GM19397 (cell line): ENCODE measurements around the gene RGS5.
"Not testable (repeated sequence)": the region's sequence is repeated elsewhere in the genome, so short reads cannot be mapped to it uniquely, and the experiment has no call there.

ENCODE experiments used
- ATAC-seq: cut with Tn5 transposase; IDR thresholded peaks from one replicate; pipeline ENCODE4 v1.9.1; 2021; ENCODE audit warnings: mild to moderate bottlenecking, moderate library complexity; ENCODE audit not compliant: unreplicated experiment

Gene RGS5

GRCh38 chr1:163202833-163203451, at the start of gene RGS5:
RGS5 (minus strand) TSS chr1:163202916; CDS start chr1:163202835, 81 bp downstream.
- ATAC-seq = no peak

- ATAC-seq = no peak
Measured at GRCh38 chr1:163250382-163250974, 47.8 kb upstream of the RGS5 start.

DNA sequence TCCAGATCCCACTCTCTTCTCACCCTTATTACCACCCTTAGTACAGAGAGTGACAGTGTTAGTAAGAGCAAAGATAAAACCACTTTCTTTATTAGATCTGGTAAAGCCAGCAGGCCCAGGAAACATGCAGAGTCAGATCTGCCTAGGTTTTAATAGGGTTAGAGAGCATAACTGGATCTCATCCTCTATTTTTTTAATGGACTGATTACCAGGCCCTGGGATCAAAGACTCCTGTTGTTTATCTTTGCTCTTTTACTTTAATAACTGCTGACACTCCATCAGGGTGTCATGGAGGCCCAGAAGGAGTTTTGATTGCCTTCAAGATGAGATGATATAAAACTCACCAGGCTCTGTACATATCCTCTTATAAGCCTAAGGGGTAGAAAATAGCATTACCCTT, 45.3 kb upstream of the RGS5 start:
- no peak for ATAC-seq

GRCh38 chr1:163244648-163245047, 41.9 kb upstream of the RGS5 start:
- ATAC-seq = not testable (repeated sequence)

DNA sequence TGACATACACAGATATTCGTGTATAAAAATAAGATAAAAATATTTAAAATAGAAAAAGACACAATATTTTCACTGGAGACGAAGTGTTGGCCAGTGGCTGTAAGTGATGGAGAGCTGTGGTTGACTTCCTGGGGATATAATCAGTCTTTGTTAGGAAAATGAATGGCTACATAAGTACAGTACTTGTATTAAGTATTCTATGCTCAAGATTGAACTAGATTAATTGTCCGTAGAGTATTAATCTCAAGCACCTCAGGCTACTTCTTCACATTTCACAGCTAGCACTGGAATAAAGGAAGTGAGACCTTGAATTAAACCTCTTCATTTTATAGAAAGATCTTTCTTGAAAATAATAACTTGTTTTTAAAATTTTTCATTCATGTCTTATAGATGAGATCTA, 39.0 kb upstream of the RGS5 start:
- ATAC-seq = no peak

DNA sequence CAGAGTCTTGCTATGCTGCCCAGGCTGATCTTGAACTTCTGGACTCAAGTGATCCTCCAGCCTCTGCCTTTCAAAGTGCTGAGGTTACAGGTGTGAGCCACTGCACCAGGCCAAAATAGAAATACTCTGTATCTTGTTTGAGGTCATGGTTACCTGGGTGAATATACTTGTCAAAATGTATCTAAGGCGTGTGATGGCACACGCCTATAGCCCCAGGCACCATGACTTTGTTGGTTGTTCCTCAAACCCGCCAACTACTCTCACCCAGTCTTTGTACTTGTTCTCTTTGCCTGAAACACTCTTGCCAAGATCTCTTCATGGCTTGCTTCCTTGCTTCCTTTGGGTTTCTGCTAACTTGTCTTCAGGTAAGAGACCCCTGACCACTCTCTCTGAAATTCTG, 38.0 kb upstream of the RGS5 start:
- ATAC-seq = no peak

- ATAC-seq = not testable (repeated sequence)
Measured at GRCh38 chr1:163233643-163234042, 30.9 kb upstream of the RGS5 start.

GRCh38 chr1:163231385-163231784, 28.7 kb upstream of the RGS5 start:
- no peak for ATAC-seq

GRCh38 chr1:163230827-163231226, 28.1 kb upstream of the RGS5 start:
- no peak for ATAC-seq

DNA sequence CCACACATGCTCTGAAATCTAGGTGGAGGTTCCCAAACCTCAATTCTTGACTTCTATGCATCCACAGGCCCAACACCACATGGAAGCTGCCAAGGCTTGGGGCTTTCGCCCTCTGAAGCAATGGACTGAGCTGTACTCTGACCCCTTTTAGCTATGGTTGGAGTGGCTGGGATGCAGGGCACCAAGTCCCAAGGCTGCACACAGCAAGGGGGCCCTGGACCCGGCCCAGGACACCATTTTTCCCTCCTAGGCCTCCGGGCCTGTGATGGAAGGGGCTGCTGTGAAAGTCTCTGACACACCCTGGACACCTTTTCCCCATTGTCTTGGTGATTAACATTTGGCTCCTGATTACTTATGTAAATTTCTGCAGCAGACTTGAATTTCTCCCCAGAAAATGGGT, 25.6 kb upstream of the RGS5 start:
- not testable (repeated sequence) for ATAC-seq

- ATAC-seq = no peak
Measured at GRCh38 chr1:163227126-163227525, 24.4 kb upstream of the RGS5 start.

DNA sequence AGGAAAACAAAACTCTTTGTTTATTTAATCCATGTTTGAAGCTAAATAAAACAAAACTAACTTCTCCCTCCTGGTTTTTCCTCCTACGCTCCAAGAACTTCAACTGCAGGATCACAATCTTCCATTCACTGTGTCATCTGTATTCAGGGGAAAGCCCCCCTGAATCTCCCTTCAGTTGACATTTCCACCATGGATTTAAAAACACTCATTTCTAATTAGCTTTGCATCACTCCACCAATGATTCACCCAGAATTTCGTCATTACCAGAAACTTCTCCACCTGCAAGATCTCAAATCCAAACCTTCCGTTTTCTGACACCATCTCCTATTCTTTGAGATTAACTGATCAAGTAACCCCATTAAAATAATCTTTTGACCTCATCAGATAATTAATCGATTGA, 10.9 kb upstream of the RGS5 start:
- no peak for ATAC-seq

- no peak for ATAC-seq
Measured at GRCh38 chr1:163211667-163212066, 9.0 kb upstream of the RGS5 start.

DNA sequence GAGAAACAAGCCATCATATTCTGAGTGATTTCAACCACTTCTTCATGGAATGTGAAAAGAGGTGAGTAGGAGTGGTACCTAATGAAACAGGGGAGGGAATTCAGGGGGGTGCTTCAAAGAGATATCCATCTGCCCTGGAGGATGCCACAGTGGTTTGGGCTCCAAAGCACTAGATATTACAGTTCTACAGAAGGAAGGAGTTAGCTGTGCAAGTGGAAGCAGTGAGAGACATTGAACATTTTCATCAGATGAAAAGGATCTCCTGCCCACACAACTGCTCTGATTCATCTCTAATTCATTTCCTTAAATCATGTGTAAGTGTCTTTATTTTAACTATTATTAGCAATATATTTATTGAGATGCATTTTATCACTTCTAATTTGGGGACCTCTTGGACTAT, 2.8 kb upstream of the RGS5 start:
- no peak for ATAC-seq

GRCh38 chr1:163203561-163203960, 845 bp upstream of the RGS5 start:
- ATAC-seq = no peak

DNA sequence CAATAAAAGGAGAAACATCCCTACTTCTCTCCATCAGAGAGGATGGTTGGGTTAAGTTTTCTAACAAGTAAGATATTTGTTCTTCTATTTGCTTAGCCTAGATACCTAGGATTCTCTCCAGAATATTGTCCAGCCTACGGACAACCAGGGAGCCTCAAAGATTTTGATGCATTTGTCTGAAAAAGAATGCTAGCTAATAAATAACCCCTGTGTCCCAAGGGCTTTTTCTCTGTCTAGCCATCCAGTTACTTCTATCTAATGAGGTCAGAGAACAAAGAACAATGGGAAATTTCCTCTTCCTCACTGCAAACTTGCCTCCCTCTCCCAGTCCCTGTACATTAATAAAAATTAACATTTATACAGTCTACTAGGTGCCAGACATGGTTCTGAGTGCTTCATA, 810 bp downstream of the RGS5 start:
- no peak for ATAC-seq

- no peak for ATAC-seq
Measured at GRCh38 chr1:163197022-163197421, 5.7 kb downstream of the RGS5 start.

DNA sequence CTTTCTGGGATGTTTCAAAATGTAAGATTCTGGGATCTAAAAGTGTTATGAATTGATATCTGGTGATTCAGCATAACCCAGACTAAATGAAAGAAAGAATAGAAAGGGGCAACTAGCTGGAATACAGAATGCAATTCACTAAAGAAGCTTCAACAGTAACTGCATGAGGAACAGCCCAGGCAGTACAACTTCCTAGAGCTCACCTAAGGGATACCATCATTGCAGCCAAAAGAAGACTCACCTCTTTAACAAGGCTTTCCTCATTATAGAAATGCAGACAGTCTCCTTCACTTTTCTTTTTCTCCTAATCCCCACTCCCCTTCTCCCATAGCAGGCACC, 6.3 kb downstream of the RGS5 start:
- no peak for ATAC-seq

DNA sequence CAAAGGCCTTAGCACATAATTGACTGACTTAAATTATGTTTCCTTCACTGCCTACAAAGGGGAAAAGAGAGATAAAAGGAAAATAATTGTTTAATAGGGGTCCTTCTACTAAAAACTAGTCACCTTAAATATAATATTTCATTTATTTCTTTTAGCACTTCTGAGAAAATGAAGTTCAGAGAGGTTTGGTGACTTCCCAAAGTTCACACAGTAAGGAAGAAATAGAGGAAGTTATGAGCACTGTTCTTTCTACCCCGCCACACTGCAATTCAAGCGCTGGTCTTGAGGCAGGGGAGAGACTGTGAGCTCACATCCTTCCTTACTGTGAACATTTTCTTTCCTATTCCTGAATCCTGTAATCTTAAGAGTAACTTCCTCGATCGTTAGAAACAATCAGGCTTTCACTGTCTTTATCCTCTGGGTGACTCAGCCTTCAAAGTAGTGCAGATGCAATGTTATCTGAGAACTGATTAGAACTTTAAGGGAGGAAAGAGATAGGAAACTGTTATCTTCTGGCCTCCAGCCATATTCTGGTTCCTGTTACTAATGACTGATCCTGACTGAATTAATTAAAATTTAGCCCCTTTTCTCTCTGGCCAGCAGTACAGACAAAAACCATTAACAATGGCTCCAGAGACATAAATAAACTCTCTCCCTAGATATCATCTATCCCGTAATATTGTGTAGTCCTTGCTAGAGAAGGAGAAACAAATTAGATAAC, 6.8 kb downstream of the RGS5 start:
- no peak for ATAC-seq

DNA sequence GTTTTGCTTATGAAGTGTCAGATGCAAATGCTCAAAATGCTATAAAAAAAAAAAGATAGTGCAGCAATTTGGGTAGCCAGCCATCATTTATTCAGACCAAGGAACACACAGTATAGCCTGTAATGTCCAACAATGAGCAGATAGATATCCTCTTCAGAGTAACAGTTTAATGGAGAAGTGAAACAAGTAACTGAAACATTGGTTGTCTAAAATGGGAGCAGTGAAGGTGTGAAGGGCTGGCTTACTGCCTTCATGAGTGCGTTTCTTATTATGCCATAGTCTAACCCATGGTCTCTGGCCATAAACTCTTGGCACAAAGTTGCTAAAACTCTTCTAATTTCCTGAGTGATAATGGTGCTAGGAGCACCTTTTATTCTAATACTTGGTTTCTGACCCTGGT, 11.4 kb downstream of the RGS5 start:
- peak; percentile 68 for ATAC-seq

- no peak for ATAC-seq
Measured at GRCh38 chr1:163188947-163189346, 13.8 kb downstream of the RGS5 start.

GRCh38 chr1:163187849-163188248, 14.9 kb downstream of the RGS5 start:
- ATAC-seq = no peak
